Measurements from ENCODE around the gene UQCRC2.
"Not testable (repeated sequence)": the region's sequence is repeated elsewhere in the genome, so short reads cannot be mapped to it uniquely, and the experiment has no call there.

UQCRC2 gene

DNA sequence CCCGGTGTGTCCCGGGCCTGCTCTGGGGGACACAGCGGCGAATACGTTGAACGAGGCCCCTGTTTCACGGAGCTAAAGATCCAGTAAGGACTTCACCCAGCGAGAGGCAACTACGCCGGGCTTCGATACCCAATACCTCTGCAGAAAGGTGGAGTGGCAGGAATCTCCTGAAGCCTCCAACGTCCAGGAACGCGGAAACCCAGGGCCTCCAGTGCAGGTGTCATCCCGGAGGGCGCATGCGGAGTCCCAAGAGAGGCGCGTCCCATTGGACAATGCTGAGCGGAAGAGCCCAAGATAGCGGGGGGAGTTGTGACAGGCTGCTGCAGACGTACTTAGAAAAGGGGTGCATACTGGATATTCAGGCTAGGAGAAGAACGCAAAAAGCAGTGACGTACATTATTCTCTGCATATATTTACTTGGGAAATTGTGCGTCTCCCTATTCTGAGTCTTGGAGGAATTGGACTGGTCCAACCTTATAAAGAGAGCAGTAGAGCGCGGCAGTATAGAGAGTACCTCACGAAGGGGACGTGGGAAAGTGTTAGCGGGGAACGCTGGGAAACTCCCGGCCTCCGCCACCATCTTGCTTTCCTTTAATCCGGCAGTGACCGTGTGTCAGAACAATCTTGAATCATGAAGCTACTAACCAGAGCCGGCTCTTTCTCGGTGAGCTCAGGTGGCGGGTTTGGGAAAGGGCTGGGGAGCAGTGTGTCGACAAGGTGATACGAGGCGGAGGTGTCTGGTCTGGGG, at the start of gene UQCRC2:
Gene UQCRC2 (plus strand): TSS at position 569 of the 748 bp plus-strand sequence. CDS start 63 bp downstream, at position 632.
- DNase-seq (ENCODE audit: low spot score): peak; percentile 86

GRCh38 chr16:21932650-21933049, 20.5 kb upstream of the UQCRC2 start:
- DNase-seq (ENCODE audit: low spot score): not testable (repeated sequence)

- not testable (repeated sequence) for DNase-seq (ENCODE audit: low spot score)
Observed at GRCh38 chr16:21933316-21933715, 19.8 kb upstream of the UQCRC2 start.

DNA sequence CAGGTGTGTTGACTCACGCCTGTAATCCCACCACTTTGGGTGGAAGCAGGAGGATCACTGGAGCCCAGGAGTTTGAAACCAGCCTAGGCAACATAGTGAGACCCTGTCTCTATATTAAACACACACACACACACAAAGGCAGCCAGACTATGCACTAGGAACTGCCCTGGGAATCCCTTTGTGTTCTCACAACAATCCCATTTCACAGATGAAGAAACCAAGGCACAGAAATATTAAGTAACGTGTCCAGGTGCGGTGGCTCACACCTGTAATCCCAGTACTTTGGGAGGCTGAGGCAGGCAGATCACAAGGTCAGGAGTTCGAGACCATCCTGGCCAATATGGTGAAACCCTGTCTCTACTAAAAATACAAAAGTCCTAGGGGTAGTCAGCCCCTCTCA, 19.4 kb upstream of the UQCRC2 start:
- DNase-seq (ENCODE audit: low spot score): not testable (repeated sequence)

DNA sequence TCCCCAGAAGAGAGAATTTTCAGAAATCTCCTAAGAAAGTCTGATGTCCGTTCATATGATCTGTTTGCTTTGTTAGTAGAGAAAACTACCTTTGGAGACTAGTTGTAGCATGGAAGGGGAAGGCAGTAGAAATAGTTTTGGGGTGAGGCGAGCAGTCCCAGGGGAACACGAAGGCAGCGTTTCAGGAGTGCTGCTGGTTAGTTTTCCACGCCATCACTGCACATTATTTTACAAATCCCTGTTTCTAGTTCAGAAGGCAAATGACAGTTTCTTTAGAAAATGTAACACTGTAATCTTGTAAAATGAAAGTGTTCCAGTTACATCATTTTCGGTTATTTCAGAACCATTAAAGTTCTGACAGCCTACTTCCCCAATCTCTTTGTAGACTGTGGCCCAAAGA, 16.9 kb upstream of the UQCRC2 start:
- not testable (repeated sequence) for DNase-seq (ENCODE audit: low spot score)

DNA sequence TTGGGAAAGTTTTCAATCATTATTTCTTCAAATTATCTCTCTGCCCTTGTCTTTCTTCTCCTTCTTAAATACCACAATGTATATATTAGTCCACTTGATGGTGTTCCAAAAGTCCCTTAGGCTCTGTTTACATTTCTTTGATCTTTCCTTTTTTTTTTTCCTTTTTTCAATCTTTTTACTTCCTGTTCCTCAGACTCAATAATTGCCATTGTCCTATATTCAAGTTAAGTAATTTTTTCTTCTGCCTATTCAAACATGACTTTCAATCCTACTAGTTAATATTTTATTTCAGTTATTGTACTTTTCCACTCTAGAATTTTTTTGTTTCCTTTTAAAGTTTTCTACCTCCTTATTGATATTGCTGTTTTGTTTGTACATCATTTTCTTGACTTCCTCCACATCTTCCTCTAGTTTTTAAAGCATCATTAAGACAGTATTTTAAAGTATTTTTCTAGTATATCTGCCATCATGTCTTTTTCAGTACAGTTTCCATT, 15.8 kb upstream of the UQCRC2 start:
- DNase-seq (ENCODE audit: low spot score): no peak

DNA sequence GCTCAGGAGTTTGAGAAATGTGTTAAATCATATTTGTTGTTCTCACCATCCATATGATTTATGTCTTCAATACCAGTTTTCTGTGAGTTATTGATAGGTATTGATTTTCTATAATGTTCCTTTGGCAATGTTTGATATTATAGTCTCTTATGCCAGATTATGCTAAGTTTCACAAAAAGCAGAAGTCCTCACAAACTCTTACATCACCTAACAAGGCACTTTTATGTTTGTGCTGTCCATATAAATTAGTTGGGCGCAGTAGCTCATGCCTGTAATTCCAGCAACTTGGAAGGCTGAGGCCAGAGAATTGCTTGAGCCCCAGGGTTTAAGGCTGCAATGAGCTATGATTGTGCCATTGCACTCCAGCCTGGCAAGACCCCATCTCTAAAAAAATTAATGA, 12.6 kb upstream of the UQCRC2 start:
- no peak for DNase-seq (ENCODE audit: low spot score)

- no peak for DNase-seq (ENCODE audit: low spot score)
Observed at GRCh38 chr16:21943571-21943970, 9.6 kb upstream of the UQCRC2 start.

DNA sequence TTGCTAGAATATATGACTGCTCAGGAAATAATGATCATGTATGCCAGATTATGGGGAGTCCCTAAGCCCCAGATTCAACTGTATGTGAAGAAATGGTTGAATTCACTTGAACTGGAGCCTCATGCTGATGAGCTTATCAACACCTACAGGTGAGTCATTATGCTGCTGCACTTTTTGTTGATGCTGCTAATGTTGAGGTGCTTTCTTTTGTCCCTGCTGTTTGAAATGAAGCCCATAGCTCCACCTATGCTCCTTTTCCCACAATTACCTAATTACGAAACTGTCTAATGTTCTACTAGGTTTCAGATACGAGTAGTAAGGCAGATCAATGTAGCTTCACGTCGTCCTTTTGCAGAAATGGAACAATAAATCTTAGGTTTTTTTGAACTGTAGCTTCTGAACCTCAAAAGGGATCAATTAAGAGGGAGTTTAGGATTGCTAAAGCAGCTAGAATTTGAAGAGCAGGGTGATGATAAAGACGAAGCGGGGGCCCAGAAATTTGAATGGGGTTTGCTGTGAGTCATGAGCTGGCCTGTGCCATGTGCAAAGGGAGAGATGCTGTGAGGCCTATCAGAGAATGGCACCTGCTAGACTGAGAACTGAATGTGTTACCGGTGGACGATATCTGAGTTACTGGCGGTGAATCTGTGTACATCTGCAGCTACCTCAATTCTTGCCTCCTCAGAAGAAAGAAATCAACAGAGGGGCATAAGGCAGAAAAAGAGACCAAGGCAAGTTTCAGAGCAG, 6.1 kb upstream of the UQCRC2 start:
- no peak for DNase-seq (ENCODE audit: low spot score)

DNA sequence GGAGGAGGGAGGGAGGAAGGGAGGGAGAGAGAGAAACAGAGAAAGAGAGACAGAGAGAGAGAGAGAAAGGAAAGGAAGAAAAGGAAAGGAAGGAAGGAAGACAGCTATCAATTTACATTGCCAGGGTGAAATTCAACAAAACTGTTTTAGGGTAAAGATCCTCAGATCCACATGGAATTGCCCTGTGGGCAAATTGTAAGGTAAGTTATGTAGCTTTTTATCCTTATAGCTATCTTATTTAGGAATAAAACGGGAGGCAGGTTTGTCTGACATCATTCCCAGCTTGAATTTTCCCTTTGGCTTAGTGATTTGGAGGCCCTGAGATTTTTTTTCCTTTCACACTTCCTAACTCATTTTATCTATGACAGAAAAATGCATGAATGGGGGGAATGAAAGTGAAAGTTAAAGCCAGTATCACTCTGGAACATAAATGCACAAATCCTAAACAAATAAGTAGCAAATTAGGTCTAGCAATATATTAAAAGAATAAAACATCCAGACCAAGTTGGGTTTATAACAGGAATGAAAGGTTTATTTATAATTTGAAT, 3.4 kb upstream of the UQCRC2 start:
- DNase-seq (ENCODE audit: low spot score): no peak

DNA sequence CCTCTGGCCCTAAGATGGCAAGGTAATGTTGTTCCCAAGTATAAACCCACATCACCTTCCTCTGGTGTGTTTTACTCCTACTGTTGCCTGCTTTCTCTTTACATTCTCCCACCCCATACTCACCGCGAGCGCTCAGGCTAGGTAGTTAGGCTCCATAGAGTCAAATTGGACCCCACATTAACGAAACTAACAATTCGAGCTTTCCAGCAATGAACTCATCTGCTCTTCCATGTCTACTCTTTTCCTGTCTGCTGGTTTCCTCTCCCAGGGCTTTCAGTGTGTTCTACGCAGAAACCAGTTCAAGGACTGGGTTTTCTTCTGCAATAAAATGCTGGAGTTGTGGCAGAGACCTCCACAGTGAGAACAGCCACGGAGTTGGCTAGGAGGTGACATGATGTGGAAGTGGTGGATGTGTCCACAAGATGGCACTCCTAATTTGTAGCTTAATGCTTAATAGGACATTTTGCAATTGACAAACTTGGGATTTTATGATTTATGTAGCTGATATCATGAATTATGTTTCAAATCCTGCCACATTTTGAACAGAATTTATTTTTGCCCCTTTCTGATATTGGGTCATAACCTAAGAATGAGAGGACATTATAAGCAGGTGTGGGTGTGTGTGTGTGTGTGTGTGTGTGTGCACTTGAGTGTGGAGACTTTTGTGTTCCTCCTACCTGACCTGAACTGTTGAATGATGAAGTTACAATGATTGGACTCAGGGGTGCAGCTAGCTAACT, 2.2 kb upstream of the UQCRC2 start:
- peak; percentile 7 for DNase-seq (ENCODE audit: low spot score)

GRCh38 chr16:21952040-21952792, 945 bp upstream of the UQCRC2 start:
- peak; percentile 67 for DNase-seq (ENCODE audit: low spot score)

- DNase-seq (ENCODE audit: low spot score): no peak
Observed at GRCh38 chr16:21953541-21953902, 361 bp downstream of the UQCRC2 start.

GRCh38 chr16:21957714-21958346, 4.7 kb downstream of the UQCRC2 start:
- DNase-seq (ENCODE audit: low spot score): no peak

- no peak for DNase-seq (ENCODE audit: low spot score)
Observed at GRCh38 chr16:21959050-21959449, 5.9 kb downstream of the UQCRC2 start.

DNA sequence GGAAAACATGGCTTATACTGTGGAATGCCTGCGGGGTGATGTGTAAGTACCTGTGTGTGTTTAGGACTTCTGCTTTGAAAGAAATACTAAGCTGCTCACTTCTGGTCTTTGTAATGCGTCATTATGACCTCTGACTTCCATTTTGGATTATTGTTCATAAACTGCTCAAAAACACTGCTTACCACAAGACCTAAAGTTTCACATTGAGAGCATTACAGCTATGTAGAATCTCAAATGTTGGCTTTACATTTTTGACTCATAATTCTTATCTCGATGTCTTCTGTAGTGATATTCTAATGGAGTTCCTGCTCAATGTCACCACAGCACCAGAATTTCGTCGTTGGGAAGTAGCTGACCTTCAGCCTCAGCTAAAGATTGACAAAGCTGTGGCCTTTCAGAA, 9.3 kb downstream of the UQCRC2 start:
- no peak for DNase-seq (ENCODE audit: low spot score)

DNA sequence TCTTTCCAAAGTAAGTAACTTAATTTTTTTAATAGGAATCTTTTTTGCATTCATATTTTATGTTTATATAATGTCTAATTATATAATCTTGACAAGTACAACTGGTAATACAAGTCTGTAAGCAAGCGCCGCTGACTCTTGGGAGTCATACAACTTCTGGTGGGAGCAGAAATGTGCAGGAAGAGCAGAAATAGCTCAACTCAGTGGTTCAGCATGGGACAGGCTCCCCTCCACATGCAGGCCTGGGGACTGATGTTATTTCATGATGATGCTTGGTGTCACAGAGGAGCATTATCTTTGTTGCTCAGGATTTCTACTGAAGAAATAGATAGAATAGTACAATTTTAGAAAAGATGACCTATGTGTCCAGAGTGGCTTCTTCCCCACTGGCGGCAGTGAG, 10.7 kb downstream of the UQCRC2 start:
- DNase-seq (ENCODE audit: low spot score): no peak

DNA sequence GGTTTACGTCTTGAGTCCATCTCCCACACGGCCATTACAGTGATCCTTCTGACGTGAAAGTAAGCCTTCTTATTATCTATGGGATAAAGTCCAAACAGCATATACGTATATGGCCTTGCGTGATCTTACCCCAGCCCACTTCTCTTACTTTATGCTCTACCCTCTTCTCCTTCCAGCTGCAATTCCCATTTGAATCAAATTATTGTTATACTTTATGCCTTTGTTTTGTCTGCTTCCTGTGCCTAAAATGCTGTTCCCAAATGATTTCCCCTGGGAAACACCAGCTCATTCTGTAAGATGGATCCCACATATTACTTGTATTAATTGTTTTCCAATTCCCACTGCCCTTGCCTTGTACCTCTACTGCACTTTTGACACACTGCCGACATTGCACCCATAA, 11.2 kb downstream of the UQCRC2 start:
- no peak for DNase-seq (ENCODE audit: low spot score)

DNA sequence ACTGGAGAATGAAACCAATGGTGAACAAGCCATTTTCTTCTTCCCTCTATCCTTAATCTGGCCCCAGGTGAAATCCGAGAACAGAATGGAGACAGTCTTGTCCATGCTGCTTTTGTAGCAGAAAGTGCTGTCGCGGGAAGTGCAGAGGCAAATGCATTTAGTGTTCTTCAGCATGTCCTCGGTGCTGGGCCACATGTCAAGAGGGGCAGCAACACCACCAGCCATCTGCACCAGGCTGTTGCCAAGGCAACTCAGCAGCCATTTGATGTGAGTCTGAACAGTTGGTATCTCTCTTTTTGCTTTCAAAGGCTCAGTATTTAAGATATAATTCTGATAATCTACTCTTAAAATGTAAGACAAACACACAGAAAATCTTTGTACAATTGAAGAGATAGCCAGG, 18.7 kb downstream of the UQCRC2 start:
- DNase-seq (ENCODE audit: low spot score): no peak

DNA sequence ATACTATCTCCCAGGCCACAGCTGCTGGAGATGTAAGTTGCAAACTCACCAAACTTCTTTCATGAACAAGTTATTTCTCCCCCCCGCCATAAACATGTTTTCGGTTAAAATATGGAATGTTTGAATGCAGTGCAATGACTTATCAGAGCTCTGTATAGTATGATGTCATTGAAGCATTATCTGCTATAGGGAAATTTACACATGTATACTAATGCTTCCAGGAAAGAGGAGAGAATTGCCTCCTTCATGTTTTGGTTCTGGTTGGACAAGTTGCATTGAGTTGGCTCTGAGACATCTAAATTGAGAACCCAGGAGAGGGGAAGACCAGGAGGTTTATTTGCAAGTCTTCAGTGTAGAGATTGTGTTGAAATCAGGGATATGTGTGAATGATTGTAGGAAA, 20.8 kb downstream of the UQCRC2 start:
- no peak for DNase-seq (ENCODE audit: low spot score)

- no peak for DNase-seq (ENCODE audit: low spot score)
Observed at GRCh38 chr16:21980032-21980431, 26.9 kb downstream of the UQCRC2 start.
